ENCODE results near the gene FARP1. TPM values are rescaled to one million over a fixed set of nuclear protein-coding genes. Genes with fewer than 3 reads are reported as not detected.
A peak's percentile ranks its signal among the peaks of the same experiment; 100 is the strongest.
"Not testable (repeated sequence)": the region's sequence is repeated elsewhere in the genome, so short reads cannot be mapped to it uniquely, and the experiment has no call there.

The FARP1 gene
- total RNA-seq, 4 donors from 2014 or later: 103 to 172 (median 129) TPM

GRCh38 chr13:98407575-98407974 is 264.7 kb downstream of the FARP1 start:
- TF ChIP-seq, protein P1, sequence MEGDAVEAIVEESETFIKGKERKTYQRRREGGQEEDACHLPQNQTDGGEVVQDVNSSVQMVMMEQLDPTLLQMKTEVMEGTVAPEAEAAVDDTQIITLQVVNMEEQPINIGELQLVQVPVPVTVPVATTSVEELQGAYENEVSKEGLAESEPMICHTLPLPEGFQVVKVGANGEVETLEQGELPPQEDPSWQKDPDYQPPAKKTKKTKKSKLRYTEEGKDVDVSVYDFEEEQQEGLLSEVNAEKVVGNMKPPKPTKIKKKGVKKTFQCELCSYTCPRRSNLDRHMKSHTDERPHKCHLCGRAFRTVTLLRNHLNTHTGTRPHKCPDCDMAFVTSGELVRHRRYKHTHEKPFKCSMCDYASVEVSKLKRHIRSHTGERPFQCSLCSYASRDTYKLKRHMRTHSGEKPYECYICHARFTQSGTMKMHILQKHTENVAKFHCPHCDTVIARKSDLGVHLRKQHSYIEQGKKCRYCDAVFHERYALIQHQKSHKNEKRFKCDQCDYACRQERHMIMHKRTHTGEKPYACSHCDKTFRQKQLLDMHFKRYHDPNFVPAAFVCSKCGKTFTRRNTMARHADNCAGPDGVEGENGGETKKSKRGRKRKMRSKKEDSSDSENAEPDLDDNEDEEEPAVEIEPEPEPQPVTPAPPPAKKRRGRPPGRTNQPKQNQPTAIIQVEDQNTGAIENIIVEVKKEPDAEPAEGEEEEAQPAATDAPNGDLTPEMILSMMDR (IDR thresholded peaks at IDR 0.05): no peak
- no peak for TF ChIP-seq POLR2A (IDR thresholded peaks at IDR 0.05)
- WGBS, 2 donors: 89 to 92% methylated on average over 4 of the region's 4 CpGs
- H3K27me3 ChIP-seq: no peaks in the 10 kb centered on the region
- no peak overlapping the region for H3K4me3 ChIP-seq (replicated peaks in 1 of 3)
- no peak for DNase-seq
- H3K9me3 ChIP-seq: no peaks in the 10 kb centered on the region
- H3K27ac ChIP-seq: peak overlapping the region; percentile 37 to 86 (median 73)
- peaks cover 21 to 33% of the 10 kb centered on the region in 2 donors for H3K4me1 ChIP-seq
- intact Hi-C loops (cut with DNase I): no loop called here
- no peaks in the 10 kb centered on the region for H3K36me3 ChIP-seq

DNA sequence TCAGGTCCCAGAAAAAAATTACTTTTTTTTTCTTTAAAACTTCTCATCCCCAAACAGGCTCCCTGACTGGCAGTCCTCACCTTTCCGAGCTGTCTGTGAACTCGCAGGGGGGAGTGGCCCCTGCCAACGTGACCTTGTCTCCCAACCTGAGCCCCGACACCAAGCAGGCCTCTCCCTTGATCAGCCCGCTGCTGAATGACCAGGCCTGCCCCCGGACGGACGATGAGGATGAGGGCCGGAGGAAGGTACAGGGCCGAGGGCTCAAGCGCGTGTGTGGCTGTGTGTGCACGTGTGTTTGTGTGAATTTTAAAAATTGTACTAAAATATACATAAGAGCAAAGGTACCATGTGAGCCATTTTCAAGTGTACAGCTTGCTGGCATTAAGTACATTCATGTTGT is 266.4 kb downstream of the FARP1 start:
- no peaks in the 10 kb centered on the region for H3K9me3 ChIP-seq
- no peak for DNase-seq
- 95 to 97% methylated on average over 13 of the region's 13 CpGs for WGBS, 2 donors
- TF ChIP-seq, protein P1 (IDR thresholded peaks at IDR 0.05): no peak
- no peak for TF ChIP-seq POLR2A (IDR thresholded peaks at IDR 0.05)
- no peak overlapping the region for H3K27ac ChIP-seq
- H3K36me3 ChIP-seq: no peaks in the 10 kb centered on the region
- H3K4me1 ChIP-seq: peaks cover 23 to 33% of the 10 kb centered on the region in 2 donors
- intact Hi-C loops (cut with DNase I): no loop called here
- H3K27me3 ChIP-seq: no peaks in the 10 kb centered on the region
- no peak overlapping the region for H3K4me3 ChIP-seq (replicated peaks in 1 of 3)

DNA sequence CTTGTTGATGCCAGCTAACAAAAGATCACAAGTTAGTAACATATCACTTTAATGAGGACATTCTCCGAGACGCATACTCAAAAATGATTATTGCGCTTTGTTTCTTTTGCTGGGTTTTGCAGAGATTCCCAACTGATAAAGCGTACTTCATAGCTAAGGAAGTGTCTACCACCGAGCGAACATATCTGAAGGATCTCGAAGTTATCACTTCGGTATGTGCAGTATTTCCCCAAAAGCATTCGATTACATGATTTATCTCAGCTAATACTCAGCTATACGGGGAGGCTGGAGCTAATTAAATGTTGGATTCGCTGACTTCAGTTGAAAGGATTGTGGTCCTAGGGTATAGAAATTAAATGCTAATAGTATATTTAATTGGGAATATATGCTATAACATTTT is 267.7 kb downstream of the FARP1 start:
- Histone ChIP-seq H3K36me3 (no peaks in the 10 kb centered on the region), H3K4me3 (replicated peaks in 1 of 3) (no peak overlapping the region), H3K27me3 (no peaks in the 10 kb centered on the region), H3K9me3 (no peaks in the 10 kb centered on the region), H3K4me1 (peaks cover 37 to 38% of the 10 kb centered on the region in 2 donors), H3K27ac (no peak overlapping the region)
- 93 to 94% methylated on average over 11 of the region's 11 CpGs for WGBS, 2 donors
- no peak for DNase-seq
- no peak for TF ChIP-seq POLR2A (IDR thresholded peaks at IDR 0.05)
- TF ChIP-seq, protein P1 (IDR thresholded peaks at IDR 0.05): no peak
- intact Hi-C loops (cut with DNase I): no loop called here

GRCh38 chr13:98411013-98411412 is 268.1 kb downstream of the FARP1 start:
- no peaks in the 10 kb centered on the region for H3K36me3 ChIP-seq
- H3K4me1 ChIP-seq: peaks cover 38 to 42% of the 10 kb centered on the region in 2 donors
- H3K27ac ChIP-seq: peak overlapping the region in 2 of 3 donors; percentile 10 to 12
- H3K4me3 ChIP-seq (replicated peaks in 1 of 3): no peak overlapping the region
- TF ChIP-seq, protein P1 (IDR thresholded peaks at IDR 0.05): no peak
- TF ChIP-seq POLR2A (IDR thresholded peaks at IDR 0.05): no peak
- no peaks in the 10 kb centered on the region for H3K9me3 ChIP-seq
- DNase-seq: no peak
- WGBS, 2 donors: 81 to 90% methylated on average over 5 of the region's 5 CpGs
- intact Hi-C loops (cut with DNase I): no loop called here
- H3K27me3 ChIP-seq: no peaks in the 10 kb centered on the region

- peak overlapping the region in 2 of 3 donors; percentile 10 to 12 for H3K27ac ChIP-seq
- H3K36me3 ChIP-seq: no peaks in the 10 kb centered on the region
- H3K4me3 ChIP-seq (replicated peaks in 1 of 3): no peak overlapping the region
Observed at GRCh38 chr13:98411617-98412265, 268.8 kb downstream of the FARP1 start.

DNA sequence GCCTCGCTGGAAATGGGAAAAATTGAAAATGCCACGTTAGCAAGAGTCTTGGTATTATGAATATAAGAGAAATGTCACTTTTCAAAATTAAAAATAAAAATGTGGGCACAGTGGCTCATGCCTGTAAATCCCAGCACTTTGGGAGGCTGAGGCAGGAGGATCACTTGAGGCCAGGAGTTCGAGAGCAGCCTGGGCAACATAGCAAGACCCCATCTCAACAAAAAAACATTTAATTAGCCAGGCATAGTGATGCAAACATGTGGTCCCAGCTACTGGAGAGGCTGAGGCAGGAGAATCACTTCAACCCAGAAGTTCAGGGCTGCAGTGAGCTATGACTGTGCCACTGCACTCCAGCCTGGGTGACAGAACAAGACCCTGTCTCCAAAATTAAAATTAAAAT is 270.4 kb downstream of the FARP1 start:
- H3K27me3 ChIP-seq; intact Hi-C loops (cut with DNase I); H3K36me3 ChIP-seq; H3K4me3 ChIP-seq (replicated peaks in 1 of 3); DNase-seq; H3K9me3 ChIP-seq: not testable (repeated sequence)
- Histone ChIP-seq H3K4me1 (peaks cover 39 to 45% of the 10 kb centered on the region in 2 donors), H3K27ac (peak overlapping the region in 1 of 3 donors; percentile 84)
- WGBS, 2 donors: 91 to 94% methylated on average over 3 of the region's 3 CpGs

More at GRCh38 chr13:98411617-98412265, 268.8 kb downstream of the FARP1 start:
- DNase-seq: peak; percentile 30 to 33
- no peaks in the 10 kb centered on the region for H3K9me3 ChIP-seq
- intact Hi-C loops (cut with DNase I): no loop called here
- 53 to 55% methylated on average over 16 of the region's 16 CpGs for WGBS, 2 donors
- H3K4me1 ChIP-seq: peaks cover 35 to 39% of the 10 kb centered on the region in 2 donors
- H3K27me3 ChIP-seq: no peaks in the 10 kb centered on the region
- peak in 1 of 2 donors; percentile 26 for TF ChIP-seq POLR2A (IDR thresholded peaks at IDR 0.05)
- TF ChIP-seq, protein P1 (IDR thresholded peaks at IDR 0.05): no peak
